DND-41 (cell line): ENCODE results near the gene ATP8A2.

Experiments used
- ATAC-seq: fragments of 200-7000 bp; cut with Tn5 transposase; 3 replicates; pipeline ENCODE4 v1.9.1; 2021; ENCODE audit warnings: low read depth; ENCODE audit not compliant: insufficient read depth
- DNase-seq: peaks from one replicate; pipeline ENCODE4 v3.0.0-alpha.2; 2020
- H2AFZ ChIP-seq: 2 replicates; pipeline ENCODE4 v1.6.0; 2012; ENCODE audit warnings: low read depth, low read length
- H3K27ac ChIP-seq: 2 replicates; pipeline ENCODE4 v1.5.1; 2012; ENCODE audit warnings: low read length, inconsistent platforms
- H3K27me3 ChIP-seq: fragments of 200-600 bp; sonication (generic); 2 replicates; pipeline ENCODE4 v1.6.0; 2012; ENCODE audit warnings: low read length, mild to moderate bottlenecking, inconsistent platforms; ENCODE audit not compliant: insufficient read depth, poor library complexity
- H3K36me3 ChIP-seq: 2 replicates; pipeline ENCODE4 v1.5.1; 2012; ENCODE audit warnings: low read length, inconsistent platforms; ENCODE audit not compliant: insufficient read depth
- H3K4me1 ChIP-seq: 2 replicates; pipeline ENCODE4 v1.5.1; 2012; ENCODE audit warnings: mild to moderate bottlenecking, low read length; ENCODE audit not compliant: insufficient read depth
- H3K4me2 ChIP-seq: 2 replicates; pipeline ENCODE4 v1.6.0; 2012; ENCODE audit warnings: mild to moderate bottlenecking, moderate library complexity, low read length, inconsistent platforms; ENCODE audit not compliant: insufficient read depth
- H3K4me3 ChIP-seq, 2 experiments: fragments of 200-600 bp in 1 of 2; shearing (Covaris generic) in 1 of 2; 2 replicates each; pipeline ENCODE4 v1.5.1; 2012 to 2016; ENCODE audit warnings: inconsistent platforms in 2 of 2, low read length in 2 of 2, mild to moderate bottlenecking in 2 of 2, low read depth in 1 of 2, moderate library complexity in 1 of 2
- H3K79me2 ChIP-seq: 2 replicates; pipeline ENCODE4 v1.6.0; 2012; ENCODE audit warnings: low read length, inconsistent platforms; ENCODE audit not compliant: insufficient read depth
- H3K9ac ChIP-seq: 2 replicates; pipeline ENCODE4 v1.6.0; 2012; ENCODE audit warnings: low read depth, mild to moderate bottlenecking, inconsistent platforms, low read length, moderate library complexity
- H3K9me3 ChIP-seq: 2 replicates; pipeline ENCODE4 v1.5.1; 2012; ENCODE audit warnings: low read length, moderate library complexity, mild to moderate bottlenecking, inconsistent platforms; ENCODE audit not compliant: insufficient read depth, severe bottlenecking
- H4K20me1 ChIP-seq: 2 replicates; pipeline ENCODE4 v1.6.0; 2012; ENCODE audit warnings: low read length; ENCODE audit not compliant: insufficient read depth
- EZH2 ChIP-seq: IDR thresholded peaks from 3 replicates; pipeline ENCODE4 v1.6.1; 2012; ENCODE audit warnings: borderline replicate concordance, low read depth, mild to moderate bottlenecking, moderate library complexity, low read length, inconsistent platforms; ENCODE audit not compliant: severe bottlenecking
- TF ChIP-seq, protein P1 (sequence below): IDR thresholded peaks from 2 replicates; pipeline ENCODE4 v1.5.1; 2012; ENCODE audit warnings: borderline replicate concordance, low read length, moderate library complexity, mild to moderate bottlenecking; ENCODE audit not compliant: poor library complexity, severe bottlenecking; ENCODE audit errors: extremely low read depth

Gene ATP8A2

DNA sequence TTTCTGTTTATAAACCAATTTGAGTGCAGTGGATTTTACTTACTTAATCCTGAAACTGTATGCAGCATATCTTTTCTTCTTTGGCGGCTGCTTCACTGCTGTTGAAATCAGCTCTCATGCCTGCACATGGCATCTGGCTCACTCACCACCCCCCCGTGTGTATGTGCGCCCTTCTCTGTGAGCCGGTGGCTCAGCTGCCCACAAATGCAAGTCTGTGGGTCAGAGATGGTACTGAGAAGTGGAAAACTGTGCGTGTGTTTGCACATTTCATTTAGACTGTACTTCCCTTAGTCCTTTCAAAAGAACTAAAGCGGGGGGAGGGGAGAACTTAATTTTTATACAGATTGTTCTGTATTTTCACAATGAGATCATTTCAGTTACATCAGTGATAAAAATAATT lies 372.4 kb downstream of the ATP8A2 start:
- Histone ChIP-seq H3K4me1 (peaks cover 16% of the 10 kb centered on the region), H3K9ac (no peak overlapping the region), H3K4me3 (no peak overlapping the region), H4K20me1 (no peaks in the 10 kb centered on the region), H3K9me3 (no peaks in the 10 kb centered on the region), H3K4me2 (no peak overlapping the region), H3K79me2 (no peaks in the 10 kb centered on the region), H3K36me3 (no peaks in the 10 kb centered on the region), H2AFZ (peak overlapping the region; percentile 40; the same call in 1 of the 2 replicates), H3K27me3 (no peaks in the 10 kb centered on the region), H3K27ac (no peak overlapping the region)
- no peak for TF ChIP-seq EZH2
- TF ChIP-seq, protein P1, sequence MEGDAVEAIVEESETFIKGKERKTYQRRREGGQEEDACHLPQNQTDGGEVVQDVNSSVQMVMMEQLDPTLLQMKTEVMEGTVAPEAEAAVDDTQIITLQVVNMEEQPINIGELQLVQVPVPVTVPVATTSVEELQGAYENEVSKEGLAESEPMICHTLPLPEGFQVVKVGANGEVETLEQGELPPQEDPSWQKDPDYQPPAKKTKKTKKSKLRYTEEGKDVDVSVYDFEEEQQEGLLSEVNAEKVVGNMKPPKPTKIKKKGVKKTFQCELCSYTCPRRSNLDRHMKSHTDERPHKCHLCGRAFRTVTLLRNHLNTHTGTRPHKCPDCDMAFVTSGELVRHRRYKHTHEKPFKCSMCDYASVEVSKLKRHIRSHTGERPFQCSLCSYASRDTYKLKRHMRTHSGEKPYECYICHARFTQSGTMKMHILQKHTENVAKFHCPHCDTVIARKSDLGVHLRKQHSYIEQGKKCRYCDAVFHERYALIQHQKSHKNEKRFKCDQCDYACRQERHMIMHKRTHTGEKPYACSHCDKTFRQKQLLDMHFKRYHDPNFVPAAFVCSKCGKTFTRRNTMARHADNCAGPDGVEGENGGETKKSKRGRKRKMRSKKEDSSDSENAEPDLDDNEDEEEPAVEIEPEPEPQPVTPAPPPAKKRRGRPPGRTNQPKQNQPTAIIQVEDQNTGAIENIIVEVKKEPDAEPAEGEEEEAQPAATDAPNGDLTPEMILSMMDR = no peak
- peak; percentile 79 for ATAC-seq
- peak; percentile 46 for DNase-seq

DNA sequence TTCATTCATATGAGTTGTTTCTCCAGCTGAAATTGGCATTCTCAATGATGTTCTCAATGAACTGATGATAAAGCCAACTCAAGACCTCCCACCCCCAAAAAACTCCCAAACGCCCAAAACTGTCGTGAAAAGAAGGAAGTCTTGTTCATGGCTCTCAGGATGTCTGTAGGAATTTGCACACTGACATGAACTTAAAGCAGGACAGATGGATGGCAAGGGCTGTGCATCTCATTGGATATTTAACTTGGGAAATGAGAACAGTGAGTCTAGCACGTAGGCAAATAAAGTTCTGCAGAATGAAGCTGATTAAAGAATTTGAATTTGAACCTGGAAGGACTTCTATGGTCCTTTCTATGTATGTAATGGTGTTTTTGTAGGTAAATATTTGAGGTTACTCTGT lies 374.4 kb downstream of the ATP8A2 start:
- DNase-seq = no peak
- Histone ChIP-seq H3K9me3 (no peaks in the 10 kb centered on the region), H3K36me3 (no peaks in the 10 kb centered on the region), H3K4me1 (peaks cover 8% of the 10 kb centered on the region), H3K27ac (no peak overlapping the region), H3K79me2 (no peaks in the 10 kb centered on the region), H3K9ac (no peak overlapping the region), H4K20me1 (no peaks in the 10 kb centered on the region), H2AFZ (no peak overlapping the region), H3K27me3 (no peaks in the 10 kb centered on the region), H3K4me3 (no peak overlapping the region), H3K4me2 (no peak overlapping the region)
- TF ChIP-seq, protein P1 = no peak
- TF ChIP-seq EZH2 = no peak
- no peak for ATAC-seq

DNA sequence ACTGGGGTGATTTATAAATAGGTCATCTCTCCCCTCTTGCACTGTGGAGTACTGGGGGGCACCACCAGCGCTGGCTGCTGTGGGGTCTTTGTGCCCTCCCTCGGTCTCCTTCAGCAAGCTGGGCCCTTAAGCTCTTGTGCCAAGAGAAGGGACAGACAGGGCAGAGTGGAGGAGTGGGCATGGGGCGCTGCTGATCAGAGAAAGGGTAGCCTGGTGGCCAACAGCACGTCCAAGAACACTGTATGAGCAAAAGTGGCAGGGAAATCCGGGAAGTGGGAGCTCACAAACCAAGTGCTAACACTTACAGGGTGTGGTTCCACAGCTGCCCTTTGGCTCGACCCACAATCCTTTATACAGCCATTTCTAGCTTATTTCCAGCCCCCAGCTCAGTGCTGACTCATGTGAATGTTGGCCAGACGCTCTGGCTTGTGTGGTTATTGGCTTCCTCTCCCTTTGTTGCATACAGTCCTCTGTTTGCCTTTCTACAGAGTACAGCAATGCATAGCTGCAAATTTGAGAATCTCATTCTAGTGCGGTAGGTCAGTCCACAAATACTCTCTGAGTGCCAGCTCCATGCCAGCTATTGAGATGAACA lies 381.3 kb downstream of the ATP8A2 start:
- Histone ChIP-seq H3K79me2 (no peaks in the 10 kb centered on the region), H3K4me2 (no peak overlapping the region), H3K4me3 (no peak overlapping the region), H3K9ac (no peak overlapping the region; the same call in 1 of the 2 replicates), H3K9me3 (no peaks in the 10 kb centered on the region), H3K27me3 (no peaks in the 10 kb centered on the region), H3K27ac (peak overlapping the region; percentile 70), H3K36me3 (no peaks in the 10 kb centered on the region), H2AFZ (peak overlapping the region; percentile 36), H4K20me1 (no peaks in the 10 kb centered on the region), H3K4me1 (peaks cover 18% of the 10 kb centered on the region)
- no peak for TF ChIP-seq EZH2
- TF ChIP-seq, protein P1 = no peak
- ATAC-seq (peak; percentile 98), DNase-seq (peak; percentile 63)

DNA sequence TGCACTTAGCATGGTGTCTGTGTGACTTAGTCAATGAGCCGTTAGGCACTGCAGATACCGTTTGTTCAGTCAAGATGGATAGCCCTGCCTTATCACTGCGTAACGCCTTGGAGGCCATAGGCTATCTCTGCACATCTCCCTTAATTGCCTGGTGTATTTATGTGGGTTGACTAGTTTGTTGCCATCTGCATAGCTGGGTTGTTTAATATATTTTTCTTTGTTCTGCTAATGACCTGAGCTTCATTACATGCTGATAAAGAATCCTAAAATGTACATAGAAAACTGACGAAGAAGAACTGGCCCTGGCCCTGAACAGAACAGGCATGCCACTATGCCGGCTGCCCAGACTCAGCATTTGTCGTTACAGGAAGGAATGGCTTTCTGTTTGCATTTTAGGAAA lies 382.2 kb downstream of the ATP8A2 start:
- Histone ChIP-seq H2AFZ (no peak overlapping the region), H3K27me3 (no peaks in the 10 kb centered on the region), H3K4me2 (no peak overlapping the region), H4K20me1 (no peaks in the 10 kb centered on the region), H3K4me3 (no peak overlapping the region), H3K9me3 (no peaks in the 10 kb centered on the region), H3K36me3 (no peaks in the 10 kb centered on the region), H3K27ac (peak overlapping the region; percentile 70; the same call in 1 of the 2 replicates), H3K79me2 (no peaks in the 10 kb centered on the region), H3K9ac (no peak overlapping the region), H3K4me1 (peaks cover 18% of the 10 kb centered on the region)
- no peak for DNase-seq
- TF ChIP-seq, protein P1 = no peak
- TF ChIP-seq EZH2 = no peak
- no peak for ATAC-seq
